Ishikawa (cell line): ENCODE results near the gene ARHGEF39.

Experiments used
- EP300 ChIP-seq: IDR thresholded peaks from 2 replicates; pipeline ENCODE4 v1.6.1; 2012; ENCODE audit warnings: borderline replicate concordance
- RAD21 ChIP-seq: IDR thresholded peaks from 2 replicates; pipeline ENCODE4 v1.6.1; 2012; ENCODE audit warnings: low read depth
- USF1 ChIP-seq: IDR thresholded peaks from 2 replicates; pipeline ENCODE4 v1.6.1; 2012
- YY1 ChIP-seq: IDR thresholded peaks from 2 replicates; pipeline ENCODE4 v1.6.1; 2012; ENCODE audit warnings: low read depth
- ZBTB7A ChIP-seq: IDR thresholded peaks from 2 replicates; pipeline ENCODE4 v1.6.1; 2012; ENCODE audit warnings: low read depth
- TF ChIP-seq, protein P1 (sequence below): IDR thresholded peaks from 2 replicates; pipeline ENCODE4 v1.6.1; 2012

GRCh38 chr9:35675204-35675603, 10.2 kb upstream of the ARHGEF39 start:
- TF ChIP-seq EP300 (no peak), USF1 (no peak), ZBTB7A (no peak), RAD21 (no peak), YY1 (no peak)
- TF ChIP-seq, protein P1, sequence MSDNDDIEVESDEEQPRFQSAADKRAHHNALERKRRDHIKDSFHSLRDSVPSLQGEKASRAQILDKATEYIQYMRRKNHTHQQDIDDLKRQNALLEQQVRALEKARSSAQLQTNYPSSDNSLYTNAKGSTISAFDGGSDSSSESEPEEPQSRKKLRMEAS: no peak
